ENCODE data around the gene HSPB2.

Gene HSPB2

GRCh38 chr11:111912535-111912934 lies at the start of gene HSPB2:
Gene HSPB2 (plus strand): TSS chr11:111912734. CDS start chr11:111912830, 96 bp downstream.
- Histone ChIP-seq H3K27ac (no peak within 1 kb of the TSS), H3K27me3 (no peaks in the 10 kb centered on the region), H3K4me3 (no peak within 1 kb of the TSS), H3K4me1 (no peaks in the 10 kb centered on the region), H3K4me2 (no peak within 1 kb of the TSS), H3K36me3 (no peaks in the 10 kb centered on the region), H3K9ac (no peak within 1 kb of the TSS), H3K9me3 (replicated peaks in 1 of 11) (no peaks in the 10 kb centered on the region), H4K20me1 (no peaks in the 10 kb centered on the region)
- TF ChIP-seq Cebpa-rat (IDR thresholded peaks at IDR 0.05): no peak

GRCh38 chr11:111870113-111870512 lies 42.4 kb upstream of the HSPB2 start:
- Histone ChIP-seq H3K4me2 (peak overlapping the region; percentile 62 to 92 (median 80)), H3K27me3 (no peaks in the 10 kb centered on the region), H3K9ac (peak overlapping the region in 7 of 11 experiments; percentile 75 to 87 (median 85); a peak in 9 of 22 replicates), H3K4me1 (peaks cover 10 to 20% (median 15%) of the 10 kb centered on the region in 10 experiments), H3K36me3 (peaks cover 35 to 48% (median 42%) of the 10 kb centered on the region in 11 experiments), H3K9me3 (replicated peaks in 1 of 11) (no peaks in the 10 kb centered on the region), H3K27ac (peak overlapping the region in 2 of 11 experiments; percentile 70 to 77; a peak in 3 of 22 replicates), H3K4me3 (peak overlapping the region in 9 of 10 experiments; percentile 77 to 93 (median 86); a peak in 16 of 20 replicates), H4K20me1 (no peaks in the 10 kb centered on the region)
- TF ChIP-seq Cebpa-rat (IDR thresholded peaks at IDR 0.05): no peak

GRCh38 chr11:111870522-111870885 lies 42.0 kb upstream of the HSPB2 start:
- Histone ChIP-seq H3K9ac (peak overlapping the region; percentile 71 to 87 (median 83)), H4K20me1 (no peaks in the 10 kb centered on the region), H3K27me3 (no peaks in the 10 kb centered on the region), H3K27ac (peak overlapping the region in 9 of 11 experiments; percentile 62 to 77 (median 72); a peak in 15 of 22 replicates), H3K4me3 (peak overlapping the region; percentile 75 to 93 (median 85)), H3K36me3 (peaks cover 35 to 48% (median 41%) of the 10 kb centered on the region in 11 experiments), H3K4me1 (peaks cover 10 to 20% (median 15%) of the 10 kb centered on the region in 10 experiments), H3K9me3 (replicated peaks in 1 of 11) (no peaks in the 10 kb centered on the region), H3K4me2 (peak overlapping the region; percentile 62 to 92 (median 80))
- TF ChIP-seq Cebpa-rat (IDR thresholded peaks at IDR 0.05): no peak

- no peaks in the 10 kb centered on the region for H3K9me3 ChIP-seq (replicated peaks in 1 of 11)
- peak within 1 kb of the TSS; percentile 71 to 87 (median 83) for H3K9ac ChIP-seq
- TF ChIP-seq Cebpa-rat (IDR thresholded peaks at IDR 0.05): no peak
- H3K4me2 ChIP-seq: peak within 1 kb of the TSS; percentile 62 to 92 (median 80)
- peak within 1 kb of the TSS; percentile 75 to 93 (median 85) for H3K4me3 ChIP-seq
- peaks cover 10 to 20% (median 15%) of the 10 kb centered on the region in 10 experiments for H3K4me1 ChIP-seq
- H3K27ac ChIP-seq: peak within 1 kb of the TSS; percentile 44 to 77 (median 70); a peak in 21 of 22 replicates
- H3K27me3 ChIP-seq: no peaks in the 10 kb centered on the region
- peaks cover 30 to 48% (median 40%) of the 10 kb centered on the region in 11 experiments for H3K36me3 ChIP-seq
- no peaks in the 10 kb centered on the region for H4K20me1 ChIP-seq
These were observed 41.4 kb upstream of the HSPB2 start, which contains the start of gene ALG9 for GRCh38 chr11:111870886-111871692. Gene ALG9 (minus strand): TSS chr11:111871581. CDS start chr11:111871482, 99 bp downstream.

GRCh38 chr11:111871693-111872161 lies 40.8 kb upstream of the HSPB2 start:
- Histone ChIP-seq H3K4me3 (peak overlapping the region; percentile 75 to 93 (median 85)), H3K9ac (peak overlapping the region; percentile 71 to 87 (median 83)), H3K36me3 (peaks cover 23 to 48% (median 34%) of the 10 kb centered on the region in 11 experiments), H3K27me3 (no peaks in the 10 kb centered on the region), H3K4me2 (peak overlapping the region; percentile 62 to 92 (median 80)), H3K4me1 (peaks cover 10 to 22% (median 15%) of the 10 kb centered on the region in 10 experiments), H3K9me3 (replicated peaks in 1 of 11) (no peaks in the 10 kb centered on the region), H3K27ac (peak overlapping the region in 10 of 11 experiments; percentile 44 to 77 (median 71); a peak in 19 of 22 replicates), H4K20me1 (no peaks in the 10 kb centered on the region)
- TF ChIP-seq Cebpa-rat (IDR thresholded peaks at IDR 0.05): no peak

GRCh38 chr11:111878385-111878848 lies 34.1 kb upstream of the HSPB2 start:
- peaks cover 0 to 21% (median 12%) of the 10 kb centered on the region in 11 experiments; a peak in 13 of 22 replicates for H3K36me3 ChIP-seq
- TF ChIP-seq Cebpa-rat (IDR thresholded peaks at IDR 0.05): no peak
- no peaks in the 10 kb centered on the region for H4K20me1 ChIP-seq
- peak overlapping the region; percentile 73 to 99 (median 83) for H3K27ac ChIP-seq
- H3K27me3 ChIP-seq: no peaks in the 10 kb centered on the region
- H3K4me2 ChIP-seq: peak overlapping the region; percentile 78 to 94 (median 87)
- H3K9ac ChIP-seq: peak overlapping the region; percentile 72 to 89 (median 83)
- peaks cover 8 to 36% (median 16%) of the 10 kb centered on the region in 10 experiments for H3K4me1 ChIP-seq
- H3K9me3 ChIP-seq (replicated peaks in 1 of 11): no peaks in the 10 kb centered on the region
- peak overlapping the region; percentile 66 to 81 (median 72) for H3K4me3 ChIP-seq

- H3K27me3 ChIP-seq: no peaks in the 10 kb centered on the region
- H3K36me3 ChIP-seq: peaks cover 0 to 21% (median 12%) of the 10 kb centered on the region in 11 experiments; a peak in 13 of 22 replicates
- no peaks in the 10 kb centered on the region for H4K20me1 ChIP-seq
- no peaks in the 10 kb centered on the region for H3K9me3 ChIP-seq (replicated peaks in 1 of 11)
- peak within 1 kb of the TSS; percentile 78 to 94 (median 87) for H3K4me2 ChIP-seq
- H3K4me1 ChIP-seq: peaks cover 8 to 36% (median 16%) of the 10 kb centered on the region in 10 experiments
- H3K9ac ChIP-seq: peak within 1 kb of the TSS; percentile 72 to 89 (median 83)
- H3K4me3 ChIP-seq: peak within 1 kb of the TSS; percentile 66 to 81 (median 72)
- peak within 1 kb of the TSS; percentile 73 to 99 (median 83) for H3K27ac ChIP-seq
- TF ChIP-seq Cebpa-rat (IDR thresholded peaks at IDR 0.05): no peak
These were observed 33.5 kb upstream of the HSPB2 start, which contains the start of the genes CFAP68 and FDXACB1 for GRCh38 chr11:111878849-111879636. Gene CFAP68 (plus strand): TSS chr11:111879541. CDS start chr11:111879561, 20 bp downstream. Gene FDXACB1 (minus strand): TSS chr11:111879165. CDS start chr11:111879132, 33 bp downstream.

GRCh38 chr11:111879637-111879960 lies 32.9 kb upstream of the HSPB2 start:
- Histone ChIP-seq H3K27me3 (no peaks in the 10 kb centered on the region), H4K20me1 (no peaks in the 10 kb centered on the region), H3K4me2 (peak overlapping the region; percentile 78 to 94 (median 84)), H3K9ac (peak overlapping the region; percentile 72 to 89 (median 83)), H3K9me3 (replicated peaks in 1 of 11) (no peaks in the 10 kb centered on the region), H3K4me1 (peaks cover 8 to 36% (median 16%) of the 10 kb centered on the region in 10 experiments), H3K27ac (peak overlapping the region; percentile 73 to 99 (median 83)), H3K4me3 (peak overlapping the region; percentile 66 to 81 (median 72)), H3K36me3 (peaks cover 0 to 21% (median 12%) of the 10 kb centered on the region in 11 experiments; a peak in 13 of 22 replicates)
- no peak for TF ChIP-seq Cebpa-rat (IDR thresholded peaks at IDR 0.05)

Measured in BLaER1 treated with 17β-estradiol and CSF1 and Interleukin-3, amounts not matched to agents 10 nM and 100 nM (cell line).